HG03280 (cell line): ENCODE results near the gene RAI14.
"Not testable (repeated sequence)": the region's sequence is repeated elsewhere in the genome, so short reads cannot be mapped to it uniquely, and the experiment has no call there.

Experiments
- ATAC-seq: cut with Tn5 transposase; IDR thresholded peaks from one replicate; pipeline ENCODE4 v1.9.1; 2021; ENCODE audit warnings: mild to moderate bottlenecking, moderate library complexity; ENCODE audit not compliant: unreplicated experiment

Gene RAI14

GRCh38 chr5:34724741-34725140 lies 68.6 kb downstream of the RAI14 start:
- ATAC-seq, result no peak

DNA sequence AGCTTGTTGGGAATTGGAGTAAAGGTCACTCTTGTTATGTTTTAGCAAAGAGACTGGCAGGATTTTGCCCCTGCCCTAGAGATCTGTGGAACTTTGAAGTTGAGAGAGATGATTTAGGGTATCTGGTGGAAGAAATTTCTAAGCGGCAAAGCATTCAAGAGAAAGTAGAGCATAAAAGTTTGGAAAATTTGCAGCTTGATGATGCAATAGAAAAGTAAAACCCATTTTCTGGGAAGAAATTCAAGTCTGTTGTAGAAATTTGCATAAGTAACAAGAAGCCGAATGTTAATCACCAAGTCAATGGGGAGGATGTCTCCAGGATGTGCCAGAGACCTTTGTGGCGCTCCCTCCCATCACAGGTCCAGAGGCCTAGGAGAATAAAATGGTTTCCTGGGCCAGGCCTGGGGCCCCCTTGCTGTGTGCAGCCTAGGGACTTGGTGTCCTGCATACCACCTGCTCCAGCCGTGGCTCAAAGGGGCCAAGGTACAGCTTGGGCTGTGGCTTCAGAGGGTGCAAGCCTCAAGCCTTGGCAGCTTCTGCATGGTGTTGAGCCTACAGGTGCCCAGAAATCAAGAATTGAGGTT lies 71.1 kb downstream of the RAI14 start:
- not testable (repeated sequence) for ATAC-seq

DNA sequence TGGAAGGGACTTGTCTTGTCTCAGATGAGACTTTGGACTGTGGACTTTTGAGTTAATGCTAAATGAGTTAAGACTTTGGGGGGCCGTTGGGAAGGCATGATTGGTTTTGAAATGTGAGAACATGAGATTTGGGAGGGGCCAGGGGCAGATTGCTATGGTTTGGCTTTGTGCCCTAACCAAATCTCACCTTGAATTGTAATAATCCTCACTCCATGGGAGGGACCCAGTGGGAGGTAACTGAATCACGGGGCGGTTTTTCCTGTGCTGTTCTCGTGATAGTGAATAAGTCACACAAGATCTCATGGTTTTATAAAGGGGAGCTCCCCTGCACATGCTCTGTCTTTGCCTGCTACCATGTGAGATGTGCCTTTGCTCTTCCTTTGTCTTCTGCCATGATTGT lies 72.1 kb downstream of the RAI14 start:
- ATAC-seq, result no peak

- ATAC-seq, result no peak
Measured at GRCh38 chr5:34731435-34732232, 75.5 kb downstream of the RAI14 start.

GRCh38 chr5:34734326-34734725 lies 78.2 kb downstream of the RAI14 start:
- no peak for ATAC-seq

GRCh38 chr5:34735491-34736426 lies 79.6 kb downstream of the RAI14 start:
- ATAC-seq, result no peak

DNA sequence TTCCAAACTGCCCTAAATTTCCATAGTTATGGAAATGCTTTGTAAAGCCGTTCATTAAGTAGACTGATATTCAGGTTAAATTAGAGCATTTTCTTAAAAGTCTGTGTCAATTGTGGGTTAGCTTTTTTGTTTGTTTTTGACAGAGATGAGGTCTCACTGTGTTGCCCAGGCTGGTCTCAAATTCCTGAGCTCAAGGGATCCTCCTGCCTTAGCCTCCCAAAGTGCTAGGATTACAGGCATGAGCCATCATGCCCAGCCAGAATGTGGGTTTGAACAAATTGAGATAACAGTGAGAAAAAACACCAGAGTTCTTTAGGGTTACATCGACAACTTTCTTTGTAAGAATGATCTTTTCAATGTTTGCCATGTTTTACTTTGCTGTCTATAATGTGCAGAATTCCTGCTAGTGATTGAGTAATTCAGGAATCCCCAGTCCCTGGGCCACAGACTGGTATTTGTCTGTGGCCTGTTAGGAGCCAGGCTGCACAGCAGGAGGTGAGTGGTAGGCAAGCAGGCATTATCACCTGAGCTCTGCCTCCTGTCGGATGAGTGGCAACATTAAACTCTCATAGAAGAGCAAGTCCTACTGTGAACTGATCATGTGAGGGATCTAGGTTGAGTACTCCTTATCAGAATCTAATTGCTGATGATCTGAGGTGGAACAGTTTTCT lies 80.5 kb downstream of the RAI14 start:
- ATAC-seq, result no peak

DNA sequence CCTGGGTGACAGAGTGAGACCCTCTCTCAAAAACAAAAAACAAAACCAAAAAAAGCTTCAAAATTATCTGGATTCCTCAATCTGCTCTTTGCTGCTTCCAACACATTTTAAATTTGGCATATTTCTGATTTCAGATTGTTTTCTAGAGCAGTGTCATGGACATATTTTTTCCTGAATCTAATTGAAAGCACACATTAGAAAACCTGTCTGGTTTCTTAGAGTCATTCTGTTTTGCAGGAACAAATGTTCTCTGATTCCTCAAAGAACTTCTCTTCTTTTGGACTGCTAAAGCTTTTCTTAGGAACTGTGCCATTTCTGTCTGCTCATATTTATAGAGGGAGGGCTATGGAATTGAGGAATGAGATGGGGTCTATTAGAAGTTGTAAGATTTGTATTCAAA lies 81.6 kb downstream of the RAI14 start:
- ATAC-seq, result no peak

GRCh38 chr5:34738381-34738780 lies 82.3 kb downstream of the RAI14 start:
- ATAC-seq, result no peak

DNA sequence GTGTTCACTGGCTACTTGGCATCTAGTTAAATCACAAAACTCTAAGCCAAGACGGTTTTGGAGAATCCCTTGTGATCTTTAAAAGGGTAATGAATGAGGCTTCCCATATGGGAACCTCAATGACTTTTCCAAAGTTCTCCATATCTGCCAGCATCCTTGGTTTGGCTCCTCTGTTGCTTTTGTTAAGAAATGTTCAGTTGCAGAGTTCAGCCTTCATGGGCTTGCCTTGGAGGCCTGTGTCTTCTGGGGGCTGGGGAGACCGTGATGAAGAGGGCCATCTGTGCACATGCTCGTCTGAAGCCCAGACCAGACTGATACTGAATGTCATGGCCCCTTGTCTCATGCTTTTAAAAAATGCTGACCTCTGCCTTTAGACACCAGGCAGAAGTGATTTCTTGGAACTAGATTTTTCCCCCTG lies 84.3 kb downstream of the RAI14 start:
- ATAC-seq, result no peak

- ATAC-seq, result no peak
Measured at GRCh38 chr5:34742061-34742460, 85.9 kb downstream of the RAI14 start.

- no peak for ATAC-seq
Measured at GRCh38 chr5:34743878-34744277, 87.8 kb downstream of the RAI14 start.

GRCh38 chr5:34748431-34748830 lies 92.3 kb downstream of the RAI14 start:
- no peak for ATAC-seq

GRCh38 chr5:34749431-34749873 lies 93.3 kb downstream of the RAI14 start:
- ATAC-seq, result no peak

DNA sequence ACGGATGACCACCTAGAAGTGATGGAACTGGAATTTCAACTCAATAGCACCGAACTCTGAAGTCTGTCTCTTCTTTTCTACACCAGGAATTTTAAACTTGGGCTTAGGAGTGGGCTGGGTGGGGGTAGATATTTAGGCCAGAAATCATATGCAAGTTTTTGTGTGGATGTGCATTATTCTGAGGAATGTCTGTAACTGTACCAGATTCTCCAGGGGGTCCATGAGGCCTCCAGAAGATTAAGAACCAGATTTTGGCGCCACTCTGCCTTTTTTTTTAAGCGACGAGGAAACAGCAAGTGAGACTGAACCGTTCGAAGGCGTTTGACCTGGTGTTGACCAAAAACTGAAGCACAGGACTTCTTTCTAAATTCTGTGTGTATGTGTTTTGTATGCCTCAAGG lies 94.1 kb downstream of the RAI14 start:
- no peak for ATAC-seq

DNA sequence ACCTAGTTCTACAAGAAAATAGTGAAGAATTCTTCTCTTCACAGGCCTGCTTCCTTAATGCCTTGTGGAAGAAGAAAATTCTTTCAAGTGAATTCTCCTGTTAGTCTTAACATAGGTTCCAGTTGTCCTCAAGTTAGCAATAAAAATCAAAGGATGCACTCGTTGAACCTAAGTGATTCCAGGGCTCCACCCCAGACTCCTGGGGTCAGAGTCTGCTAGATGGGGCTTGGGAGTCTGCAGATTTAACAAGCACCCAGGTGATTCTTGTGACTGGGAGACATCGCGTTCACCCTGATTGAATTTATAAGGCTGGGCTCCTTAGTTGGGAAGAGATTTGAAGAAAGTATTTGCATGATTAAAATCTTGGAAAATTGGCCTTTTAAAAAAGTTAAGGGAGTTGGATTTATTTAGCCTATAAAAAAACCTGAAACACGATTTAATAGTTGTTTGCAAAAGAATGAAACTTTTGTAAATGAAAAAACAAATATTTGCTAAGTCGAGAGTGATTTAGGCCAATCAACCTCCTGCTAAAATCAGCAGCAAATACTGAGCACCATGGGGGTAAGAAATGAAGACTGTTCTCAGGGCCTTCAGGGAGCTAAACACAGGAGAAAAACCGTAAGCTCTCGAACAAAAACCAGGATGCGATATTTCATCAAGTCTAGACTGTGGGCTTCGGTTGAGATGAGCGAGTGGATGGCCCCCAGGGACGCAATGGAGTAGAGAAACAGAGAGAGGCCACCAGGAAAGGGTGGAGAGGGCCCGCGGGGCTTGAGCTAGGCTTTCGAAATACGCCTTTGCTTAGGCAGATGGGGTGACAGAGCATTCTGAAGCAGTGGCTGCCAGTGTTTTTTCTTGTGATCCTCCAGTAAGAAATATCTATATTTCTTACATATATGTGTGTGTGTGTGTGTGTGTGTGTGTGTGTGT lies 95.9 kb downstream of the RAI14 start:
- ATAC-seq, result no peak

DNA sequence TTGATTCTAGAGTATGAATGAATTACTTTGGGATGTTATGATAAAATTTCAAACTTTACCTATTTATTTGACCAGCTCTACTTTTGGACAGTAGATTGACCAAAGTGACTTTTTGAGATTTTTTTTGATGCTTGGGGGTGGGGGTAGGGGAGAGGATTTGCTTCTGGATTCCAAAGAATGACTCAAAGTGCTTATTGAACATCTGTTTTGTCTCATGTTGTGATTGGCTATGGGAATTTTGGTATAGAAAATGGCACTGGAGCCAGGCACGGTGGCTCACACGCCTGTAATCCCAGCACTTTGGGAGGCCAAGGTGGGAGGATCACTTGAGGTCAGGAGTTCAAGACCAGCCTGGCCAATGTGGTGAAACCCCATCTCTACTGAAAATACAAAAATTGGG lies 97.1 kb downstream of the RAI14 start:
- ATAC-seq, result not testable (repeated sequence)

DNA sequence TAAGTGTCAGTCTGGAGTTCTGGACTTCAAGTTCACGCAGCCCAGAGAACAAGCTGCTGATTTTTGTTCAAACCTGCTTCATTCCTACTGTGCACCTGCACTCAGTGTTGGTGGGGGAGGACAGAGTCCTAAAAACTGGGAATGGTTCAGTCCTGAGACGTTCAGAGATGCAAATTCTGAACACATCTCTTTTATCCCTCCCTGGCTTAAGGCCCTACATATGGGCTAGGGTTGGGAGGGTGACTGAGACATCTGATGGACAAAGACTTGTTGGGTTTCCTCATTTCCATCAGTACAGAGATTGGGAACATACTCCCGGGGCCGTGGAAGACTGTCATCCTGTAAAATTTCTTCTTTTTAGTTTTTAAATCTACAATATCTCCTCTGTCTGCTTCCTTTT lies 99.8 kb downstream of the RAI14 start:
- no peak for ATAC-seq

GRCh38 chr5:34756781-34757624 lies 100.9 kb downstream of the RAI14 start:
- no peak for ATAC-seq
